H1 (cell line): Measurements from ENCODE around the gene UGT1A7. TPM values are rescaled to one million over a fixed set of nuclear protein-coding genes. Genes with fewer than 3 reads are reported as not detected.

Experiments
- CTCF ChIA-PET: fragments of 300-600 bp; sonication (Branson Sonifier 250); formaldehyde crosslinking; loops from one replicate; lab custom pipeline; 2021; ENCODE audit not compliant: partially characterized antibody; lab: Charles Lee
- POLR2A ChIA-PET: fragments of 300-600 bp; sonication (Branson Sonifier 250); formaldehyde crosslinking; loops from one replicate; lab custom pipeline; 2021; ENCODE audit warnings: inconsistent platforms; ENCODE audit not compliant: partially characterized antibody; lab: Charles Lee
- DNase-seq, 2 experiments: peaks; one replicate each; pipeline versions ENCODE4 v3.0.0 to v3.0.0-alpha.2; 2010 to 2022; ENCODE audit warnings: low spot score in 2 of 2, low read depth in 1 of 2, mixed read lengths in 1 of 2
- FAIRE-seq: peaks from 2 replicates; lab custom pipeline; 2011; peaks lifted over from hg19 to GRCh38; lab: Jason Lieb, UNC
- H2AFZ ChIP-seq: 2 replicates; pipeline ENCODE4 v1.8.1; 2012; ENCODE audit warnings: low read length, inconsistent platforms
- H2AK5ac ChIP-seq: 2 replicates; pipeline ENCODE4 v1.6.1; 2013; ENCODE audit warnings: low read depth, low read length
- H2BK120ac ChIP-seq: replicated peaks from 2 replicates; pipeline ENCODE3; 2013; ENCODE audit warnings: low read depth, low read length, inconsistent platforms
- H2BK12ac ChIP-seq: 2 replicates; pipeline ENCODE4 v1.6.1; 2013; ENCODE audit warnings: low read depth, low read length
- H2BK15ac ChIP-seq: 2 replicates; pipeline ENCODE4 v1.6.1; 2013; ENCODE audit warnings: low read length
- H2BK20ac ChIP-seq: 2 replicates; pipeline ENCODE4 v1.6.1; 2013; ENCODE audit warnings: low read length
- H2BK5ac ChIP-seq: 2 replicates; pipeline ENCODE4 v1.6.1; 2013; ENCODE audit warnings: low read depth, low read length
- H3K14ac ChIP-seq: 2 replicates; pipeline ENCODE4 v1.6.1; 2013; ENCODE audit warnings: inconsistent platforms; ENCODE audit not compliant: insufficient read length
- H3K18ac ChIP-seq: 2 replicates; pipeline ENCODE4 v1.6.1; 2013; ENCODE audit warnings: low read length; ENCODE audit errors: extremely low read depth
- H3K23ac ChIP-seq: 2 replicates; pipeline ENCODE4 v1.6.1; 2013; ENCODE audit warnings: inconsistent platforms; ENCODE audit not compliant: insufficient read length
- H3K23me2 ChIP-seq: 2 replicates; pipeline ENCODE4 v1.6.1; 2013; ENCODE audit warnings: low read depth, low read length
- H3K27ac ChIP-seq: 2 replicates; pipeline ENCODE4 v1.6.1; 2011; ENCODE audit warnings: low read depth, low read length, inconsistent platforms
- H3K27me3 ChIP-seq, 4 experiments: replicated peaks in 1 of 4; 1 replicate in 1 of 4; 2 replicates in 3 of 4; pipeline versions ENCODE4 v1.6.1 to v1.8.1; 2011 to 2013; ENCODE audit warnings: low read length in 3 of 4, mild to moderate bottlenecking in 3 of 4, inconsistent platforms in 2 of 4, mixed read lengths in 2 of 4, moderate library complexity in 1 of 4; ENCODE audit not compliant: control insufficient read depth in 3 of 4, insufficient read depth in 3 of 4; ENCODE audit errors: extremely low read depth in 1 of 4
- H3K36me3 ChIP-seq, 4 experiments: 2 replicates each; pipeline versions ENCODE4 v1.6.1 to v1.8.1; 2011 to 2013; ENCODE audit warnings: mild to moderate bottlenecking in 4 of 4, low read length in 3 of 4, moderate library complexity in 2 of 4, control low read depth in 1 of 4, inconsistent platforms in 1 of 4; ENCODE audit not compliant: insufficient read depth in 4 of 4, control insufficient read depth in 2 of 4
- H3K4ac ChIP-seq: replicated peaks from 2 replicates; pipeline ENCODE3; 2013; ENCODE audit warnings: low read length, low read depth, mixed read lengths, inconsistent platforms; ENCODE audit not compliant: insufficient read length
- H3K4me1 ChIP-seq, 4 experiments: replicated peaks in 1 of 4; 1 replicate in 1 of 4; 2 replicates in 3 of 4; pipeline versions ENCODE4 v1.6.1 to v1.8.1; 2011 to 2013; ENCODE audit warnings: low read length in 3 of 4, inconsistent platforms in 2 of 4, mixed read lengths in 1 of 4; ENCODE audit not compliant: insufficient read depth in 4 of 4, control insufficient read depth in 3 of 4
- H3K4me2 ChIP-seq, 2 experiments: 2 replicates each; pipeline versions ENCODE4 v1.6.1 to v1.8.1; 2011 to 2013; ENCODE audit warnings: low read depth in 2 of 2, low read length in 2 of 2, control low read depth in 1 of 2, inconsistent platforms in 1 of 2, mild to moderate bottlenecking in 1 of 2; ENCODE audit not compliant: insufficient read depth in 1 of 2
- H3K4me3 ChIP-seq, 4 experiments: fragments of 200-600, 300-600 bp in 1 of 4; sonication (generic), shearing (Covaris generic), sonication (Bioruptor Twin) in 1 of 4; 2 replicates each; pipeline versions ENCODE4 v1.5.1 to v1.8.1; 2011 to 2016; ENCODE audit warnings: low read length in 4 of 4, low read depth in 3 of 4, control low read depth in 2 of 4, inconsistent platforms in 2 of 4, mild to moderate bottlenecking in 2 of 4, mixed read lengths in 1 of 4, moderate library complexity in 1 of 4; ENCODE audit not compliant: insufficient read depth in 2 of 4; ENCODE audit errors: extremely low read depth in 1 of 4
- H3K56ac ChIP-seq: replicated peaks from 2 replicates; pipeline ENCODE3; 2013; ENCODE audit warnings: low read depth, mild to moderate bottlenecking, mixed read lengths, low read length, inconsistent platforms; ENCODE audit not compliant: insufficient read length
- H3K79me1 ChIP-seq: 2 replicates; pipeline ENCODE4 v1.6.1; 2013; ENCODE audit warnings: low read depth, low read length, control low read depth
- H3K79me2 ChIP-seq, 2 experiments: 2 replicates each; pipeline versions ENCODE4 v1.6.1 to v1.8.1; 2012 to 2013; ENCODE audit warnings: low read length in 2 of 2, mild to moderate bottlenecking in 2 of 2, inconsistent platforms in 1 of 2; ENCODE audit not compliant: insufficient read depth in 2 of 2, control insufficient read depth in 1 of 2
- H3K9ac ChIP-seq, 4 experiments: replicated peaks in 1 of 4; 1 replicate in 1 of 4; 2 replicates in 3 of 4; pipeline versions ENCODE4 v1.6.1 to v1.8.1; 2011 to 2013; ENCODE audit warnings: low read depth in 3 of 4, low read length in 3 of 4, control low read depth in 2 of 4, mild to moderate bottlenecking in 2 of 4, moderate library complexity in 2 of 4, inconsistent platforms in 1 of 4; ENCODE audit errors: extremely low read depth in 1 of 4
- H3K9me3 ChIP-seq, 2 experiments: 2 replicates each; pipeline versions ENCODE4 v1.6.1 to v1.8.1; 2012 to 2013; ENCODE audit warnings: mild to moderate bottlenecking in 2 of 2, moderate library complexity in 2 of 2, control low read depth in 1 of 2, inconsistent platforms in 1 of 2, low read depth in 1 of 2, low read length in 1 of 2, mixed read lengths in 1 of 2; ENCODE audit not compliant: insufficient read depth in 2 of 2
- H4K20me1 ChIP-seq, 2 experiments: replicated peaks in 1 of 2; 2 replicates each; pipeline versions ENCODE3 to v1.8.1; 2011 to 2013; ENCODE audit warnings: inconsistent platforms in 2 of 2, low read length in 2 of 2, mild to moderate bottlenecking in 1 of 2; ENCODE audit not compliant: insufficient read depth in 2 of 2, control insufficient read depth in 1 of 2
- H4K5ac ChIP-seq: 2 replicates; pipeline ENCODE4 v1.6.1; 2013; ENCODE audit warnings: low read length, low read depth, mixed read lengths, inconsistent platforms; ENCODE audit not compliant: insufficient read length
- H4K8ac ChIP-seq: 2 replicates; pipeline ENCODE4 v1.8.0; 2013; ENCODE audit warnings: mild to moderate bottlenecking, moderate library complexity, low read length, inconsistent platforms; ENCODE audit not compliant: insufficient read depth; ENCODE audit errors: extremely low read depth
- H4K91ac ChIP-seq: replicated peaks from 2 replicates; pipeline ENCODE3; 2013; ENCODE audit warnings: low read length, mixed read lengths, inconsistent platforms; ENCODE audit not compliant: insufficient read length
- ASH2L ChIP-seq: fragments of 200-600, 300-600 bp; sonication (generic); IDR thresholded peaks from one replicate; pipeline ENCODE4 v1.7.1; 2017; ENCODE audit warnings: low read length
- BRCA1 ChIP-seq: IDR thresholded peaks from 2 replicates; pipeline ENCODE4 v1.6.1; 2012; ENCODE audit warnings: low read depth, low read length, improper control_type of control experiment
- CBX5 ChIP-seq: fragments of 300-800, 300-1000 bp; sonication (generic); IDR thresholded peaks from 2 replicates; pipeline ENCODE4 v1.7.1; 2016; ENCODE audit warnings: antibody characterized with exemption, low read length, low read depth
- CEBPB ChIP-seq: IDR thresholded peaks from 2 replicates; pipeline ENCODE4 v1.6.1; 2012; ENCODE audit warnings: low read depth, low read length
- EZH2 ChIP-seq: fragments of 200-600 bp; sonication (generic); IDR thresholded peaks from 2 replicates; pipeline ENCODE4 v1.7.1; 2012; ENCODE audit warnings: low read depth, mild to moderate bottlenecking, moderate library complexity, low read length, inconsistent platforms; ENCODE audit not compliant: severe bottlenecking
- KDM4A ChIP-seq: IDR thresholded peaks from one replicate; pipeline ENCODE4 v1.7.1; 2012; ENCODE audit warnings: low read depth, mild to moderate bottlenecking, moderate library complexity, low read length, inconsistent platforms; ENCODE audit not compliant: severe bottlenecking
- SP2 ChIP-seq: IDR thresholded peaks from 2 replicates; pipeline ENCODE4 v1.6.1; 2012; ENCODE audit warnings: mild to moderate bottlenecking, low read length, inconsistent platforms
- whole genome bisulfite sequencing, 2 experiments: shearing (Covaris generic) in 1 of 2; methylation state at CpG; one replicate each; pipeline versions ENCODE4 v1.1.6 to v1.1.7; 2013 to 2015; ENCODE audit warnings: low lambda C conversion rate in 2 of 2, mixed read lengths in 2 of 2, inconsistent platforms in 1 of 2, low coverage in 1 of 2, missing lambda C conversion rate in 1 of 2; ENCODE audit not compliant: insufficient replicate concordance in 2 of 2, insufficient coverage in 1 of 2, insufficient read length in 1 of 2; ENCODE audit errors: extremely low coverage in 1 of 2, missing lambda C conversion rate in 1 of 2; 5-methylcytosine and 5-hydroxymethylcytosine counted together
- polyA plus RNA-seq, 7 experiments: library from polyadenylated mRNA; depleted of rRNA in 3 of 7; stranded (reverse) in 5 of 7; unstranded in 2 of 7; fragments of >200 nt in 5 of 7; fragments of 200-250 nt in 2 of 7; gene quantifications; 1 replicate in 5 of 7; 2 replicates in 1 of 7; 4 replicates in 1 of 7; pipeline versions ENCODE4 v1.2.1 to v1.2.3, GENCODE V29; 2011 to 2013; ENCODE audit warnings: missing spikeins in 2 of 7, mixed read lengths in 2 of 7
- total RNA-seq: library from RNA; stranded (reverse); fragmentation: NEBNext Ultra II Directional; extraction: Animal tissue kit (Norgen Biotek cat#: 25700); gene quantifications from 2 replicates; pipeline ENCODE4 v1.2.1, GENCODE V29; 2021
- TF ChIP-seq, protein P1 (sequence below), 3 experiments: IDR thresholded peaks; 1 replicate in 2 of 3; 2 replicates in 1 of 3; pipeline versions ENCODE4 v1.5.1 to v1.6.1; 2011; ENCODE audit warnings: low read length in 3 of 3, mild to moderate bottlenecking in 3 of 3, inconsistent platforms in 2 of 3, low read depth in 1 of 3, moderate library complexity in 1 of 3; ENCODE audit not compliant: insufficient read depth in 1 of 3; ENCODE audit errors: control extremely low read depth in 1 of 3
- TF ChIP-seq, protein P2 (sequence below): IDR thresholded peaks from 2 replicates; pipeline ENCODE4 v1.6.1; 2012; ENCODE audit warnings: inconsistent platforms

UGT1A7 gene
- total and polyA plus RNA-seq, 2 of the 8 experiments (the other 6 are each of a cell fraction or from before 2014, with no cell fraction given) = not detected

DNA sequence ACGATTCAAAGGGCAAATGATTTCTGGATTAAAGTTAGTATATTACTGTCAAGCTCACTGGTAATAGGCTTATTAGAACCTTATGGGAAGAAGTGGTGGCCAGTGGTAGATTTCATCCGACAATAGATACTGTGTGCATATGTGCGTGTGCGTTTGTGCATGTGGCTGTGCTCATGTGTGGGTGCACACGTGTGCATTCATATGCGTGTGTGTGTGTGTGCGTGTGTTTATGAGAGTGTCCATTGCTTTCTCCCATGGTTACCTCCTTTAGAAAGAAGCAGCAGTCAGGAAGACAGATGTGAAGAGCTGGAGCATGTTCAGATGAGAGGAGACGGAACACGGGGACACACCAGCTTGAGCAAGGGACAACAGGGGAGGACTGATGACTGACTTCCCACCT, 87.6 kb downstream of the UGT1A7 start:
- Histone ChIP-seq H3K27me3 (no peaks in the 10 kb centered on the region), H2BK12ac (no peak overlapping the region), H2BK20ac (0 out of 2 replicates have a peak overlapping the region, but pooled peaks have one; percentile 56), H3K18ac (no peak overlapping the region), H3K4me3 (no peak overlapping the region), H3K23ac (no peak overlapping the region), H3K23me2 (peaks cover 2% of the 10 kb centered on the region; the same call in 1 of the 2 replicates), H3K14ac (no peak overlapping the region), H2BK120ac (no peak overlapping the region), H3K56ac (no peak overlapping the region), H2AK5ac (no peak overlapping the region), H4K8ac (no peak overlapping the region), H3K4ac (no peak overlapping the region), H4K20me1 (no peaks in the 10 kb centered on the region), H3K4me2 (no peak overlapping the region), H3K4me1 (no peaks in the 10 kb centered on the region; a peak in 1 of 7 replicates), H3K79me2 (no peaks in the 10 kb centered on the region), H3K9me3 (peaks cover 3 to 4% of the 10 kb centered on the region in 2 experiments; a peak in 1 of 4 replicates), H2AFZ (no peak overlapping the region), H4K91ac (peak overlapping the region; percentile 17), H3K27ac (no peak overlapping the region), H2BK15ac (no peak overlapping the region), H3K9ac (no peak overlapping the region), H3K79me1 (no peaks in the 10 kb centered on the region), H3K36me3 (no peaks in the 10 kb centered on the region), H4K5ac (no peak overlapping the region), H2BK5ac (peak overlapping the region; percentile 63; the same call in 1 of the 2 replicates)
- no peak for FAIRE-seq
- no peak for DNase-seq
- ChIA-PET POLR2A (no interaction called here), CTCF (interaction anchor here (0.6 to 1.1 kb wide), 2 partner anchors 27 to 29 kb away, joined by 3 to 5 read pairs; no protein-coding TSS in a partner anchor)
- 94% methylated on average over 9 of the region's 9 CpGs; no CpG with 5 or more reads in 1 of the 2 experiments for WGBS, 2 experiments
- no peak for TF ChIP-seq SP2
- TF ChIP-seq, protein P1, sequence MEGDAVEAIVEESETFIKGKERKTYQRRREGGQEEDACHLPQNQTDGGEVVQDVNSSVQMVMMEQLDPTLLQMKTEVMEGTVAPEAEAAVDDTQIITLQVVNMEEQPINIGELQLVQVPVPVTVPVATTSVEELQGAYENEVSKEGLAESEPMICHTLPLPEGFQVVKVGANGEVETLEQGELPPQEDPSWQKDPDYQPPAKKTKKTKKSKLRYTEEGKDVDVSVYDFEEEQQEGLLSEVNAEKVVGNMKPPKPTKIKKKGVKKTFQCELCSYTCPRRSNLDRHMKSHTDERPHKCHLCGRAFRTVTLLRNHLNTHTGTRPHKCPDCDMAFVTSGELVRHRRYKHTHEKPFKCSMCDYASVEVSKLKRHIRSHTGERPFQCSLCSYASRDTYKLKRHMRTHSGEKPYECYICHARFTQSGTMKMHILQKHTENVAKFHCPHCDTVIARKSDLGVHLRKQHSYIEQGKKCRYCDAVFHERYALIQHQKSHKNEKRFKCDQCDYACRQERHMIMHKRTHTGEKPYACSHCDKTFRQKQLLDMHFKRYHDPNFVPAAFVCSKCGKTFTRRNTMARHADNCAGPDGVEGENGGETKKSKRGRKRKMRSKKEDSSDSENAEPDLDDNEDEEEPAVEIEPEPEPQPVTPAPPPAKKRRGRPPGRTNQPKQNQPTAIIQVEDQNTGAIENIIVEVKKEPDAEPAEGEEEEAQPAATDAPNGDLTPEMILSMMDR (IDR thresholded peaks at IDR 0.05; ENCODE audit: control extremely low read depth in 1 of 3, insufficient read depth in 1 of 3, low read depth in 1 of 3, low read length in 3 of 3) = no peak
- TF ChIP-seq CBX5 = no peak
- TF ChIP-seq, protein P2, sequence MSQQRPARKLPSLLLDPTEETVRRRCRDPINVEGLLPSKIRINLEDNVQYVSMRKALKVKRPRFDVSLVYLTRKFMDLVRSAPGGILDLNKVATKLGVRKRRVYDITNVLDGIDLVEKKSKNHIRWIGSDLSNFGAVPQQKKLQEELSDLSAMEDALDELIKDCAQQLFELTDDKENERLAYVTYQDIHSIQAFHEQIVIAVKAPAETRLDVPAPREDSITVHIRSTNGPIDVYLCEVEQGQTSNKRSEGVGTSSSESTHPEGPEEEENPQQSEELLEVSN = no peak
- TF ChIP-seq KDM4A = no peak
- no peak for TF ChIP-seq ASH2L
- no peak for TF ChIP-seq EZH2
- TF ChIP-seq BRCA1 = no peak
- TF ChIP-seq CEBPB = no peak
